Heart left ventricle (tissue), 13 donors: ENCODE data around the gene ACAP3.

ENCODE experiments used
- POLR2A ChIP-seq, 2 donors: fragments of 450-650 bp; IDR thresholded peaks; one replicate each; pipeline ENCODE4 v1.6.1; 2017; ENCODE audit warnings: antibody characterized with exemption in 2 of 2, mild to moderate bottlenecking in 2 of 2, moderate library complexity in 2 of 2
- TF ChIP-seq, protein P1 (sequence below), 12 donors: fragments of 200-600 bp; sonication (generic) in 4 of 12; IDR thresholded peaks; one replicate each; pipeline versions ENCODE4 v1.5.0 to v1.8.0; 2018 to 2022; ENCODE audit warnings: antibody characterized with exemption in 12 of 12, mild to moderate bottlenecking in 5 of 12
- donor health status: ischemic (EF 13 %, LVEDD 7.1; RV severe dilation, severe dysfunction).
- donor health status: DM: no; HTN: yes; CAD: no.
- donor health status: DM: no; HTN: no; CAD: no.
- donor health status: ischemic (EF 25% LVEDD 6.9; RV normal size, moderate dysfunction).
- donor health status: ischemic (EF 25% LVEDD 5.7; RV mildly dilated, moderate dysfunction).
- donor health status: ischemic (EF 35%, LVEDD 5.7; RV mildly dilated, moderate dysfunction).
- donor health status: nonischemic (EF 11% LVEDD 7.7; RV severe dilation, severe dysfunction).
- donor health status: DM: yes; HTN: yes; CAD: no.
- donor health status: PGD.
- donor health status: ischemic (EF 29% LVEDD 5.4; RV normal size, mild dysfunction).
- donor health status: nonischemic (EF 23%, LVEDD 6.1; RV moderate dilation, normal function).

DNA sequence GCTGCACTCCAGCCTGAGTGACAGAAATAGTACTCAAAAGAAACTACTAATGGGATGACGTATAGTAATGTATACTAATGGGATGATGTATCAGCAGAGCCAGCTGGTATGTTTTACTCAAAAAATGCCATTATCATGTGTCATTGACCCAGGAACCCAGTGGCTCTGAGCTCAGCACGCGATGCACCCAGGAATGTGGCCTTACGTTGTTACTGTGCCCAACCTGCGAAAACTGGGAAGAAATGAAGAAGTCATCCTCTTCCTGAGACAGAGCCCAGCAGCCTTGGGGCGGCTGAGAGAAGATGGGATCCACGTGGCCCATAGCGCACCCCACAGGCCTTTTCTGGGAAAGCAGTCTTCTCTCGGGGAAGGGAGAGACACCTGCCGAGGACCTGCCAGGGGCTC lies 42.9 kb downstream of the ACAP3 start:
- no peak for TF ChIP-seq POLR2A (IDR thresholded peaks at IDR 0.05)
- TF ChIP-seq, protein P1, sequence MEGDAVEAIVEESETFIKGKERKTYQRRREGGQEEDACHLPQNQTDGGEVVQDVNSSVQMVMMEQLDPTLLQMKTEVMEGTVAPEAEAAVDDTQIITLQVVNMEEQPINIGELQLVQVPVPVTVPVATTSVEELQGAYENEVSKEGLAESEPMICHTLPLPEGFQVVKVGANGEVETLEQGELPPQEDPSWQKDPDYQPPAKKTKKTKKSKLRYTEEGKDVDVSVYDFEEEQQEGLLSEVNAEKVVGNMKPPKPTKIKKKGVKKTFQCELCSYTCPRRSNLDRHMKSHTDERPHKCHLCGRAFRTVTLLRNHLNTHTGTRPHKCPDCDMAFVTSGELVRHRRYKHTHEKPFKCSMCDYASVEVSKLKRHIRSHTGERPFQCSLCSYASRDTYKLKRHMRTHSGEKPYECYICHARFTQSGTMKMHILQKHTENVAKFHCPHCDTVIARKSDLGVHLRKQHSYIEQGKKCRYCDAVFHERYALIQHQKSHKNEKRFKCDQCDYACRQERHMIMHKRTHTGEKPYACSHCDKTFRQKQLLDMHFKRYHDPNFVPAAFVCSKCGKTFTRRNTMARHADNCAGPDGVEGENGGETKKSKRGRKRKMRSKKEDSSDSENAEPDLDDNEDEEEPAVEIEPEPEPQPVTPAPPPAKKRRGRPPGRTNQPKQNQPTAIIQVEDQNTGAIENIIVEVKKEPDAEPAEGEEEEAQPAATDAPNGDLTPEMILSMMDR (IDR thresholded peaks at IDR 0.05) = no peak
